Measurements from ENCODE around the gene AURKA.

The AURKA gene

GRCh38 chr20:56403465-56403864 lies 11.4 kb upstream of the AURKA start:
- no peak overlapping the region for H2AFZ ChIP-seq (ENCODE audit: low read length)
- no peak overlapping the region for H3K4me2 ChIP-seq (ENCODE audit: low read depth, low read length)
- H3K27me3 ChIP-seq (replicated peaks; ENCODE audit: insufficient read depth, low read length) = no peaks in the 10 kb centered on the region
- no peaks in the 10 kb centered on the region for H3K9me2 ChIP-seq (replicated peaks; ENCODE audit: insufficient read depth, low read length)
- no peak for TF ChIP-seq EZH2phosphoT487 (IDR thresholded peaks at IDR 0.05; ENCODE audit: low read length)
- no peak for TF ChIP-seq CTCF (IDR thresholded peaks at IDR 0.05; ENCODE audit: low read length)
- no peak for TF ChIP-seq EZH2 (optimal IDR thresholded peaks at IDR 0.05; ENCODE audit: low read depth, low read length)
- DNase-seq = no peak
- no peak overlapping the region for H3K9ac ChIP-seq (ENCODE audit: low read length)
- no peak overlapping the region for H3K27ac ChIP-seq (ENCODE audit: low read length)
- H4K20me1 ChIP-seq (ENCODE audit: insufficient read depth, low read length) = no peaks in the 10 kb centered on the region
- H3K4me3 ChIP-seq (ENCODE audit: low read length) = no peak overlapping the region
- H3K36me3 ChIP-seq (replicated peaks; ENCODE audit: insufficient read depth, low read length) = peaks cover 23% of the 10 kb centered on the region
- H3K9me3 ChIP-seq (replicated peaks; ENCODE audit: insufficient read depth, low read length) = no peaks in the 10 kb centered on the region
- no peaks in the 10 kb centered on the region for H3K4me1 ChIP-seq (ENCODE audit: low read length)
- peaks cover 50% of the 10 kb centered on the region for H3K79me2 ChIP-seq (ENCODE audit: low read length)
- 0 out of 2 replicates have a peak, but pooled peaks cover 3% of the 10 kb centered on the region for H3F3A ChIP-seq (ENCODE audit: insufficient read depth, low read length)

- peak; percentile 66 for DNase-seq
- Histone ChIP-seq H3K4me1 (ENCODE audit: low read length) (no peaks in the 10 kb centered on the region), H3K36me3 (replicated peaks; ENCODE audit: insufficient read depth, low read length) (peaks cover 47% of the 10 kb centered on the region), H3K27ac (ENCODE audit: low read length) (no peak overlapping the region), H3K9me3 (replicated peaks; ENCODE audit: insufficient read depth, low read length) (no peaks in the 10 kb centered on the region), H3K4me2 (ENCODE audit: low read depth, low read length) (no peak overlapping the region), H3K27me3 (replicated peaks; ENCODE audit: insufficient read depth, low read length) (no peaks in the 10 kb centered on the region), H4K20me1 (ENCODE audit: insufficient read depth, low read length) (no peaks in the 10 kb centered on the region), H2AFZ (ENCODE audit: low read length) (no peak overlapping the region), H3K4me3 (ENCODE audit: low read length) (no peak overlapping the region), H3K9ac (ENCODE audit: low read length) (no peak overlapping the region), H3F3A (ENCODE audit: insufficient read depth, low read length) (0 out of 2 replicates have a peak, but pooled peaks cover 3% of the 10 kb centered on the region), H3K79me2 (ENCODE audit: low read length) (peaks cover 62% of the 10 kb centered on the region), H3K9me2 (replicated peaks; ENCODE audit: insufficient read depth, low read length) (no peaks in the 10 kb centered on the region)
- TF ChIP-seq EZH2phosphoT487 (IDR thresholded peaks at IDR 0.05; ENCODE audit: low read length) = no peak
- peak; percentile 71 for TF ChIP-seq CTCF (IDR thresholded peaks at IDR 0.05; ENCODE audit: low read length)
Measured at GRCh38 chr20:56400001-56400640, 8.1 kb upstream of the AURKA start.

GRCh38 chr20:56395166-56395565 lies 3.2 kb upstream of the AURKA start:
- no peak overlapping the region for H3K4me2 ChIP-seq (ENCODE audit: low read depth, low read length)
- peaks cover 33% of the 10 kb centered on the region; the same call in 1 of the 2 replicates for H3K36me3 ChIP-seq (replicated peaks; ENCODE audit: insufficient read depth, low read length)
- no peaks in the 10 kb centered on the region for H3K27me3 ChIP-seq (replicated peaks; ENCODE audit: insufficient read depth, low read length)
- 0 out of 2 replicates have a peak, but pooled peaks cover 3% of the 10 kb centered on the region for H3F3A ChIP-seq (ENCODE audit: insufficient read depth, low read length)
- no peak overlapping the region for H2AFZ ChIP-seq (ENCODE audit: low read length)
- H3K79me2 ChIP-seq (ENCODE audit: low read length) = peaks cover 79% of the 10 kb centered on the region
- H3K9me3 ChIP-seq (replicated peaks; ENCODE audit: insufficient read depth, low read length) = no peaks in the 10 kb centered on the region
- no peak for DNase-seq
- no peak overlapping the region for H3K4me3 ChIP-seq (ENCODE audit: low read length)
- H3K27ac ChIP-seq (ENCODE audit: low read length) = no peak overlapping the region
- H3K9me2 ChIP-seq (replicated peaks; ENCODE audit: insufficient read depth, low read length) = no peaks in the 10 kb centered on the region
- no peaks in the 10 kb centered on the region for H4K20me1 ChIP-seq (ENCODE audit: insufficient read depth, low read length)
- no peak overlapping the region for H3K9ac ChIP-seq (ENCODE audit: low read length)
- no peak for TF ChIP-seq EZH2phosphoT487 (IDR thresholded peaks at IDR 0.05; ENCODE audit: low read length)
- no peak for TF ChIP-seq CTCF (IDR thresholded peaks at IDR 0.05; ENCODE audit: low read length)
- no peak for TF ChIP-seq EZH2 (optimal IDR thresholded peaks at IDR 0.05; ENCODE audit: low read depth, low read length)
- peaks cover 8% of the 10 kb centered on the region for H3K4me1 ChIP-seq (ENCODE audit: low read length)

Measured in MM.1S (cell line).